Lung (tissue), 12 donors: ENCODE measurements around the gene CAPZA1. TPM values are rescaled to one million over a fixed set of nuclear protein-coding genes. Genes with fewer than 3 reads are reported as not detected.

Experiments used
- ATAC-seq: fragments of 200-7000 bp; cut with Tn5 transposase; one replicate; pipeline ENCODE4 v1.9.1; 2020; ENCODE audit warnings: moderate number of reproducible peaks; ENCODE audit not compliant: insufficient read depth, low FRiP score
- DNase-seq, 3 donors: peaks; one replicate each; pipeline ENCODE4 v3.0.0-alpha.2; 2013 to 2017
- H3K27ac ChIP-seq, 2 donors: one replicate each; pipeline ENCODE4 v1.5.1; 2013; ENCODE audit warnings: mild to moderate bottlenecking in 2 of 2, moderate library complexity in 2 of 2, control low read depth in 1 of 2, inconsistent platforms in 1 of 2, low read depth in 1 of 2, low read length in 1 of 2
- H3K27me3 ChIP-seq, 3 donors: one replicate each; pipeline ENCODE4 v1.5.1; 2013; ENCODE audit warnings: low read length in 2 of 3; ENCODE audit not compliant: control insufficient read depth in 3 of 3, insufficient read depth in 3 of 3
- H3K36me3 ChIP-seq, 4 donors: one replicate each; pipeline ENCODE4 v1.5.1; 2013; ENCODE audit warnings: low read length in 4 of 4, mild to moderate bottlenecking in 1 of 4, moderate library complexity in 1 of 4; ENCODE audit not compliant: control insufficient read depth in 4 of 4, insufficient read depth in 4 of 4
- H3K4me1 ChIP-seq, 5 donors: one replicate each; pipeline ENCODE4 v1.5.1; 2013; ENCODE audit warnings: low read length in 5 of 5, mild to moderate bottlenecking in 2 of 5, moderate library complexity in 1 of 5; ENCODE audit not compliant: control insufficient read depth in 5 of 5, insufficient read depth in 5 of 5
- H3K4me3 ChIP-seq: one replicate; pipeline ENCODE4 v1.5.1; 2013; ENCODE audit warnings: mild to moderate bottlenecking, control low read depth, moderate library complexity
- H3K9ac ChIP-seq, 2 donors: one replicate each; pipeline ENCODE4 v1.5.1; 2013; ENCODE audit warnings: low read length in 2 of 2, control low read depth in 1 of 2; ENCODE audit not compliant: insufficient read depth in 1 of 2
- H3K9me3 ChIP-seq, 4 donors: one replicate each; pipeline ENCODE4 v1.5.1; 2013; ENCODE audit warnings: low read length in 3 of 4, mild to moderate bottlenecking in 1 of 4, moderate library complexity in 1 of 4; ENCODE audit not compliant: control insufficient read depth in 4 of 4, insufficient read depth in 3 of 4
- CTCF ChIP-seq: IDR thresholded peaks from 2 replicates; pipeline ENCODE4 v1.5.1; 2012; ENCODE audit warnings: mild to moderate bottlenecking; ENCODE audit errors: control extremely low read depth, extremely low read depth
- WGBS, 2 donors: extraction: QIAGEN DNeasy Blood & Tissue Kit; methylation state at CpG; one replicate each; pipeline ENCODE4 v1.1.7; 2013; 5-methylcytosine and 5-hydroxymethylcytosine counted together
- polyA plus RNA-seq, 2 donors: library from polyadenylated mRNA; stranded (reverse); fragments of 200-250 nt; gene quantifications; one replicate each; pipeline ENCODE4 v1.2.1, GENCODE V29; 2013
- total RNA-seq, 2 donors: library from RNA; depleted of rRNA in 1 of 2; stranded (reverse); fragments of >200 nt in 1 of 2; gene quantifications; one replicate each; pipeline ENCODE4 v1.2.1, GENCODE V29; 2014 to 2021
- donor health status: control.
- donor health status: control.
- donor health status: Bipolar disorder and iron deficiency.
- donor health status: healthy.
- donor health status: DM: yes; HTN: yes; CAD: no.

CAPZA1 gene
- total and polyA plus RNA-seq, 4 donors, result 72.3 to 167 (median 106) TPM

DNA sequence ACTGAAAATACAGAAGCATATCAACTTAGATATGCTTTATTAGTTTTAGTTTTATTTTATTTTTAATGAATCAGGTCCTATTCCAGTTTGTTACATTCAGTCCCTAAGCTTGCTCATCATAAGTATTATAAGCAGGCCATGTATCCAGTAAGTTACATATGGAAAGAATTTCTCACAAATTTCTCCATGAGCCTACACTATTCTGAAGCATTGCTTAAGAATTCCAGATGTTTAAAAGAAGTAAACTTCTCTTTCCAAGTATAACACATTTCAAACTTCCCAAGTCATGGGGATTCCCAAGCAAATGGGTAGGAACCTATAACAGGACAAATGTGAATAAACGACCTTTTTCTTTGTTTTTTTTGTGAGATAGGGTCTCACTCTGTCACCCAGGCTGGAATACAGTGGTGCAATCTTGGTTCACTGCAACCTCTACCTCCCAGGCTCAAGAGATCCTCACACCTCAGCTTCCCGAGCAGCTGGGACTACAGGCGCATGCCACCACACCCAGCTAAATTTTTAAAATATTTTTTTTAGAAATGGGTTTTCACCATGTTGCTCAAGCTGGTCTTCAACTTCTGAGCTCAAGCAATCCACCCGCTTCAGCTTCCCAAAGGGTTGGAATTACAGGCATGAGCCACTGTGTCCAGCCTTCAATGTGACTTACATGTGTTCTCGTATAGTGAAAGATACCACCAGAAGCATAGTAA is 39.7 kb upstream of the CAPZA1 start:
- H3K27me3 ChIP-seq, result no peaks in the 10 kb centered on the region
- no peak overlapping the region for H3K27ac ChIP-seq
- H3K4me1 ChIP-seq, result no peaks in the 10 kb centered on the region
- WGBS, 2 donors, result 91 to 93% methylated on average over 5 of the region's 5 CpGs
- DNase-seq (no peak), ATAC-seq (no peak)
- H3K36me3 ChIP-seq, result peaks cover 3 to 22% (median 12%) of the 10 kb centered on the region in 4 donors
- no peaks in the 10 kb centered on the region for H3K9me3 ChIP-seq
- H3K9ac ChIP-seq, result no peak overlapping the region
- TF ChIP-seq CTCF, result no peak
- H3K4me3 ChIP-seq, result no peak overlapping the region

DNA sequence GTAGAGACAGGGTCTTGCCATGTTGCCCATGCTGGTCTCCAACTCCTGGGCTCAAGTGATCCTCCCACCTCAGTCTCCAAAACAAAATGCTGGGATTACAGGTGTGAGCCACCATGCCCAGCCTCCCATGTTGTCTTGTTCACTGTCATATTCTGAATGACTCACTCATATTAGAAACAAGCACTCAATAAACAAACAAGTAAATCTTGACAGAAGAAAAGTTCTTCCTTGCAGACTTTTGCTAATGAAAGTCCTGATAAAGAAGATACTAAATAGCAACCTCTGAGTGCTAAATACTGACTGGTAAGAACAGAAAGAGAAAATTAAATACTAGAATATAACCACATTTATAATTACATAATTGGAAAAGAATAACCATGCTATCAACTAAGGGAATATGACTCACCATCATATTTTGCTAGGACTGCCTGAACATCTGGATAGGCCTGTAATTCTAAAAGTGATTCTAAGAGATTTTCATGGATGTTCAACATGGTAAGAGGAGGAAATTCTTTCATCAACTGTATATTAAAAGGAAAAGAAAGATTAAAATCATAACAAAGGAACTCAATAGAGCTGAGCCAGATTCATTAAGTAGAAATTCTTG is 37.9 kb upstream of the CAPZA1 start:
- Histone ChIP-seq H3K4me3 (no peak overlapping the region), H3K36me3 (peaks cover 3 to 19% (median 11%) of the 10 kb centered on the region in 4 donors), H3K9ac (no peak overlapping the region), H3K27ac (no peak overlapping the region), H3K4me1 (no peaks in the 10 kb centered on the region), H3K27me3 (no peaks in the 10 kb centered on the region), H3K9me3 (no peaks in the 10 kb centered on the region)
- DNase-seq (no peak), ATAC-seq (no peak)
- no peak for TF ChIP-seq CTCF

- ATAC-seq (no peak), DNase-seq (no peak)
- no peak overlapping the region for H3K27ac ChIP-seq
- no peaks in the 10 kb centered on the region for H3K4me1 ChIP-seq
- H3K4me3 ChIP-seq, result no peak overlapping the region
- H3K9ac ChIP-seq, result no peak overlapping the region
- H3K9me3 ChIP-seq, result peaks cover 0 to 5% (median 2%) of the 10 kb centered on the region in 4 donors
- H3K27me3 ChIP-seq, result no peaks in the 10 kb centered on the region
- TF ChIP-seq CTCF, result no peak
- H3K36me3 ChIP-seq, result peaks cover 3 to 15% (median 8%) of the 10 kb centered on the region in 4 donors
Measured at GRCh38 chr1:112583366-112583765, 36.3 kb upstream of the CAPZA1 start.
